ENCODE data around the gene TEC. TPM values are rescaled to one million over a fixed set of nuclear protein-coding genes. Genes with fewer than 3 reads are reported as not detected.

Gene TEC
- total RNA-seq, 2 donors from 2014 or later = 4.5 to 12.8 TPM

- DNase-seq (ENCODE audit: low spot score) (no peak), ATAC-seq (ENCODE audit: insufficient number of reproducible peaks, low FRiP score, low read depth) (no peak)
- Histone ChIP-seq H3K36me3 (no peaks in the 10 kb centered on the region), H3K4me3 (no peak overlapping the region), H3K4me1 (ENCODE audit: control insufficient read depth in 1 of 2, low read depth in 2 of 2) (no peaks in the 10 kb centered on the region), H3K9me3 (no peaks in the 10 kb centered on the region), H3K27me3 (replicated peaks; ENCODE audit: insufficient read depth) (no peaks in the 10 kb centered on the region), H3K27ac (no peak overlapping the region)
- no peak for TF ChIP-seq CTCF (IDR thresholded peaks at IDR 0.05)
These were observed 153.1 kb downstream of the TEC start for GRCh38 chr4:48116582-48116981.

DNA sequence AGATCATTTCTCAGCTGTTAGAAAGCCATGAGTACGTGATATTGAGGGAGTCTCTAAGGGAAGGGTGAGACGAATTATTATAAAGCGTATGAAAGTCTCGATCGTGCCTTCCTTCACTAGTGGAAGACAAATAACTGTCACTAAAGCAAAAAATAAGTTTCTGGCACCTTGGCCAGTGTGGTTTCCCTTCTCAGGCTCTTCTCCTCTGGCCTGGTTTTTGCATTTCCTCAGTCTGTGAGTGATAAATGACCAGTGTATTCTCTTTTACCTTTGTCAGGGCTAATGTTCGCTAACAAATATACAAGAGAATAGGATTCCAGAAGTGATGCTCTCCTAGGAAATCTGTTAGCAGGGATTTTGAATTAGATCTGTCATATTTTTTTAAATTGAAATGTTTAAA is 155.2 kb downstream of the TEC start:
- Histone ChIP-seq H3K27ac (no peak overlapping the region), H3K4me3 (no peak overlapping the region), H3K36me3 (no peaks in the 10 kb centered on the region), H3K27me3 (replicated peaks; ENCODE audit: insufficient read depth) (no peaks in the 10 kb centered on the region), H3K9me3 (no peaks in the 10 kb centered on the region), H3K4me1 (ENCODE audit: control insufficient read depth in 1 of 2, low read depth in 2 of 2) (no peaks in the 10 kb centered on the region)
- DNase-seq (ENCODE audit: low spot score) (no peak), ATAC-seq (ENCODE audit: insufficient number of reproducible peaks, low FRiP score, low read depth) (no peak)
- TF ChIP-seq CTCF (IDR thresholded peaks at IDR 0.05) = no peak

DNA sequence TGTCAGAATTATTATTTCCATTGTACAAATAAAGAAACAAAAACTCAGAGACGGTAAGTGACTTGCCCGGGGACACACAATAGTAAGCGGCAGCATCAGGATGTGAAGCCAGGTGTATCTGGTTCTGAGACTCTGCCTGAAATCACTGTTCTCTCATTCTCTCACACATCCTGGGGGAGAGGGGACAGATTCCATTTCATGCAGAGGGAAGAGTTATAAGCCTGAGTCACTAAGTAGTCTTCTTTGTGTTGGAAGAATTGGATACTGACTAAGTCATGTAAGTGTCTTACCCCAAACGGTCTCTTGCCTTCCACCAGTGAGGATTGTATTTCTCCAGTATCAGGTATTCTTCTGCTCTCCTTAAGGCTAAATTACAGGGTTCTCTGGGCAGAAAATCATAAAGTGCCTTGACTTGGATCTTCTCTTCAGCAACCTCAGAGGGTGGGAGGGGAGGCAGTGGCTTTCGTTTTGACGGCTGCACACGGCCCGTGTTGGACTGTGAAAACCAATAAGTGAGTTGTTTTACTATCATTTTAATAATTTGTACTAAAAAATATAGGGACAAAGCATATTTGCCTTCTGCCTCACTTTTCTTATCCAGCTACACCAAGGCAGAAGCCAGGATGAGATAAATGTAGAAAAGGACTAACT is 157.5 kb downstream of the TEC start:
- Histone ChIP-seq H3K27ac (no peak overlapping the region), H3K27me3 (replicated peaks; ENCODE audit: insufficient read depth) (no peaks in the 10 kb centered on the region), H3K4me3 (no peak overlapping the region), H3K36me3 (no peaks in the 10 kb centered on the region), H3K4me1 (ENCODE audit: control insufficient read depth in 1 of 2, low read depth in 2 of 2) (no peaks in the 10 kb centered on the region), H3K9me3 (no peaks in the 10 kb centered on the region)
- TF ChIP-seq CTCF (IDR thresholded peaks at IDR 0.05) = no peak
- no peak for ATAC-seq (ENCODE audit: insufficient number of reproducible peaks, low FRiP score, low read depth)
- DNase-seq (ENCODE audit: low spot score) = no peak

DNA sequence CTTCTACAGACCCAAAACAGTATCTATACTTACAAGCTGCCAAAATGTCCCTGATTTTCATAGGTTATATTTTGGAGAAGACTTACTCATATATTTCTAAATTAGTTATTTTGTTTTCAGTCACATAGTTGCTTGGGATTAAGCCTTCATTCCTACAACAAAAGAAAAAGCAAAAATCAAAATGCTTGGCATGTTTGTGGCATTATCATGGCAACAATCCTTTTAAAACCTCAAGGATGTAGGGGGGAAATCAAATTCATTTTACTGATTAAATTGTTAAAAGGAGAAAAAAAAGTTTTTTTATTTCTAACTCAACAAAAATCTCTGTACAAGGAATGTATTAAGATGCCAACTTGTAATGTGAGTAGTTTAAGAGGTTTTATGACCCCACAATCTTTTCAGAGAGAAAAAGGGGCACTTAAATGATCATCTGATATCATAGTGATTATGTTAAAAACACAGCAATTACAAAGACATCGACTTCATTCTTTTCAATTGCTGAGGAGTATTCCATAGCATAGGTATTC is 159.1 kb downstream of the TEC start:
- DNase-seq (ENCODE audit: low spot score) = no peak
- Histone ChIP-seq H3K9me3 (no peaks in the 10 kb centered on the region), H3K4me3 (no peak overlapping the region), H3K27ac (no peak overlapping the region), H3K27me3 (replicated peaks; ENCODE audit: insufficient read depth) (no peaks in the 10 kb centered on the region), H3K4me1 (ENCODE audit: control insufficient read depth in 1 of 2, low read depth in 2 of 2) (no peaks in the 10 kb centered on the region), H3K36me3 (no peaks in the 10 kb centered on the region)
- TF ChIP-seq CTCF (IDR thresholded peaks at IDR 0.05) = no peak
- ATAC-seq (ENCODE audit: insufficient number of reproducible peaks, low FRiP score, low read depth) = no peak

- Histone ChIP-seq H3K27me3 (replicated peaks; ENCODE audit: insufficient read depth) (no peaks in the 10 kb centered on the region), H3K4me3 (no peak overlapping the region), H3K9me3 (no peaks in the 10 kb centered on the region), H3K27ac (no peak overlapping the region), H3K36me3 (no peaks in the 10 kb centered on the region), H3K4me1 (ENCODE audit: control insufficient read depth in 1 of 2, low read depth in 2 of 2) (no peaks in the 10 kb centered on the region)
- DNase-seq (ENCODE audit: low spot score) (no peak), ATAC-seq (ENCODE audit: insufficient number of reproducible peaks, low FRiP score, low read depth) (no peak)
- peak; percentile 24 for TF ChIP-seq CTCF (IDR thresholded peaks at IDR 0.05)
These were observed 160.0 kb downstream of the TEC start for GRCh38 chr4:48109413-48110263.

Data from thoracic aorta (tissue), 2 donors.